Heart left ventricle (tissue), 16 donors: ENCODE measurements around the gene DAB1. TPM values are rescaled to one million over a fixed set of nuclear protein-coding genes. Genes with fewer than 3 reads are reported as not detected.

Experiments used
- ATAC-seq, 4 donors: fragments of 200-7000 bp; cut with Tn5 transposase; one replicate each; pipeline ENCODE4 v1.9.1; 2020 to 2022; ENCODE audit warnings: moderate library complexity in 4 of 4, mild to moderate bottlenecking in 3 of 4, moderate number of reproducible peaks in 1 of 4
- DNase-seq, 5 donors: peaks; one replicate each; pipeline ENCODE4 v3.0.0-alpha.2; 2020
- H3K27ac ChIP-seq, 12 donors: fragments of 200-600 bp; sonication (generic) in 4 of 12; one replicate each; pipeline versions ENCODE4 v1.5.0 to v1.8.0; 2016 to 2022; ENCODE audit warnings: mild to moderate bottlenecking in 2 of 12
- H3K27me3 ChIP-seq, 9 donors: fragments of 200-600 bp; sonication (generic) in 2 of 9; one replicate each; pipeline versions ENCODE4 v1.5.1 to v1.8.0; 2016 to 2022; ENCODE audit warnings: mild to moderate bottlenecking in 3 of 9
- H3K36me3 ChIP-seq, 9 donors: fragments of 200-600 bp; sonication (generic) in 2 of 9; one replicate each; pipeline versions ENCODE4 v1.5.0 to v1.8.0; 2018 to 2022; ENCODE audit warnings: mild to moderate bottlenecking in 2 of 9
- H3K4me1 ChIP-seq, 12 donors: fragments of 200-600 bp; sonication (generic) in 4 of 12; one replicate each; pipeline versions ENCODE4 v1.5.0 to v1.8.0; 2016 to 2022; ENCODE audit warnings: mild to moderate bottlenecking in 3 of 12
- H3K4me3 ChIP-seq, 12 donors: fragments of 200-600 bp; sonication (generic) in 4 of 12; one replicate each; pipeline versions ENCODE4 v1.5.0 to v1.8.0; 2017 to 2022; ENCODE audit warnings: mild to moderate bottlenecking in 9 of 12, moderate library complexity in 4 of 12
- H3K9me3 ChIP-seq, 12 donors: fragments of 200-600 bp; sonication (generic) in 4 of 12; one replicate each; pipeline versions ENCODE4 v1.5.0 to v1.8.0; 2016 to 2022; ENCODE audit warnings: mild to moderate bottlenecking in 1 of 12
- POLR2A ChIP-seq, 2 donors: fragments of 450-650 bp; IDR thresholded peaks; one replicate each; pipeline ENCODE4 v1.6.1; 2017; ENCODE audit warnings: antibody characterized with exemption in 2 of 2, mild to moderate bottlenecking in 2 of 2, moderate library complexity in 2 of 2
- WGBS, 4 donors: extraction: QIAGEN DNeasy Blood & Tissue Kit in 2 of 4; methylation state at CpG; one replicate each; pipeline versions ENCODE4 v1.1.5 to v1.1.7; 2013 to 2018; 5-methylcytosine and 5-hydroxymethylcytosine counted together
- intact Hi-C, 10 donors: fragments of 100-400 bp; cut with DNase I; formaldehyde crosslinking; loops; one replicate each; pipeline versions ENCODE4 v1.11.1 to v1.14.2; 2022
- polyA plus RNA-seq, 2 donors: library from polyadenylated mRNA; stranded (reverse); fragments of 200-250 nt; gene quantifications; one replicate each; pipeline ENCODE4 v1.2.3, GENCODE V29; 2013
- total RNA-seq, 9 donors: library from RNA; depleted of rRNA in 2 of 9; stranded (reverse); fragments of >200 nt in 2 of 9; fragmentation: NEBNext Ultra II Directional in 3 of 9; extraction: Animal tissue kit (Norgen Biotek cat#: 25700) in 3 of 9; gene quantifications; one replicate each; pipeline versions ENCODE4 v1.1.0 to v1.2.4, GENCODE V29; 2016 to 2023
- TF ChIP-seq, protein P1 (sequence below), 12 donors: fragments of 200-600 bp; sonication (generic) in 4 of 12; IDR thresholded peaks; one replicate each; pipeline versions ENCODE4 v1.5.0 to v1.8.0; 2018 to 2022; ENCODE audit warnings: antibody characterized with exemption in 12 of 12, mild to moderate bottlenecking in 5 of 12
- donor health status: ischemic (EF 13 %, LVEDD 7.1; RV severe dilation, severe dysfunction).
- donor health status: healthy with polysubstance abuse.
- donor health status: DM: no; HTN: yes; CAD: no.
- donor health status: DM: no; HTN: no; CAD: no.
- donor health status: ischemic (EF 25% LVEDD 6.9; RV normal size, moderate dysfunction).
- donor health status: ischemic (EF 25% LVEDD 5.7; RV mildly dilated, moderate dysfunction).
- donor health status: healthy.
- donor health status: DM: yes; HTN: yes; CAD: no.
- donor health status: ischemic (EF 35%, LVEDD 5.7; RV mildly dilated, moderate dysfunction).
- donor health status: nonischemic (EF 11% LVEDD 7.7; RV severe dilation, severe dysfunction).
- donor health status: DM: yes; HTN: yes; CAD: no.
- donor health status: PGD.
- donor health status: ischemic (EF 29% LVEDD 5.4; RV normal size, mild dysfunction).
- donor health status: nonischemic (EF 23%, LVEDD 6.1; RV moderate dilation, normal function).

The DAB1 gene
- total and polyA plus RNA-seq, 11 donors = 0.26 to 28.8 (median 5.2) TPM

DNA sequence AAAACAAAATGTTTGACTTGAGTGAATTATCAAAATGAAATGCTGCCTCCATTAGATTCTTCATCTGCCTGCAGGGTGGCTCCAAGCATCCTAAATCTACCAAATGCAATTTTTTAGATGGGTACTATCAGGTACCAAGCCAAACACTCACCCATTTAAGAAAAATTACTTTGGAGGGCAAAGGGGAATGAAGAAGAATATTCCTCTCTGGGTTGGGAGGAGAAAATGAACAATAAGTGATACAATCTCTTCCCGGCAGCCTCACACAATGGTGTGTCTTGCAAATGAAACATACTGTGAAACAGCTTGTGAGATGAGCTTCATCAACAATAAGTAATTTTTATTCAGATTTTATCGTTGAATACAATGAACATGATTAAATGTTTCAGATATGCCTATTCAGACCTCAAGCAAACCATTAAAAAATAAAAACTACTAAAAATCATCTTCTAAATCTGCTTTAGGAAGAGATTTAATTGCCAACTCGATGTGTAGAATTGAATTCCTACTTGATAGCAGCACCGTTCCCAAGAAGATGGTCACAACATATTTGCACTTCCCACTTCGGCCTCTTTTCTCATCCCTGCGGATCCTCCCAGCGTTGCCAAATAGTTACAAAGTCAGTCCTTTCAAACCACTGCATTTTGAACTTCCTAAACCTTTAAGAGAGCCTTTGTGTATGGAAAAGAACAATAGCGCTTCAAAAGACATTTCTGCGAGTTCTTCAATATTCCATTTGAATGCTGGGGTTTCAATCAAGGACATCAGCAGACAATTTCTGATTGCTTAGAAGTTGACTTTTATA is 2.7 kb downstream of the DAB1 start:
- peaks cover 0 to 28% (median 2%) of the 10 kb centered on the region in 12 donors for H3K4me1 ChIP-seq
- 24 to 51% (median 39%) methylated on average over 9 of the region's 9 CpGs for WGBS, 4 donors
- no peak overlapping the region for H3K4me3 ChIP-seq
- no peak for TF ChIP-seq POLR2A (IDR thresholded peaks at IDR 0.05)
- TF ChIP-seq, protein P1, sequence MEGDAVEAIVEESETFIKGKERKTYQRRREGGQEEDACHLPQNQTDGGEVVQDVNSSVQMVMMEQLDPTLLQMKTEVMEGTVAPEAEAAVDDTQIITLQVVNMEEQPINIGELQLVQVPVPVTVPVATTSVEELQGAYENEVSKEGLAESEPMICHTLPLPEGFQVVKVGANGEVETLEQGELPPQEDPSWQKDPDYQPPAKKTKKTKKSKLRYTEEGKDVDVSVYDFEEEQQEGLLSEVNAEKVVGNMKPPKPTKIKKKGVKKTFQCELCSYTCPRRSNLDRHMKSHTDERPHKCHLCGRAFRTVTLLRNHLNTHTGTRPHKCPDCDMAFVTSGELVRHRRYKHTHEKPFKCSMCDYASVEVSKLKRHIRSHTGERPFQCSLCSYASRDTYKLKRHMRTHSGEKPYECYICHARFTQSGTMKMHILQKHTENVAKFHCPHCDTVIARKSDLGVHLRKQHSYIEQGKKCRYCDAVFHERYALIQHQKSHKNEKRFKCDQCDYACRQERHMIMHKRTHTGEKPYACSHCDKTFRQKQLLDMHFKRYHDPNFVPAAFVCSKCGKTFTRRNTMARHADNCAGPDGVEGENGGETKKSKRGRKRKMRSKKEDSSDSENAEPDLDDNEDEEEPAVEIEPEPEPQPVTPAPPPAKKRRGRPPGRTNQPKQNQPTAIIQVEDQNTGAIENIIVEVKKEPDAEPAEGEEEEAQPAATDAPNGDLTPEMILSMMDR (IDR thresholded peaks at IDR 0.05) = no peak
- no peak for DNase-seq
- no peak overlapping the region for H3K27ac ChIP-seq
- intact Hi-C loops = loop anchor here in 7 of 10 donors (5.0 to 10.0 kb wide), 11 partner anchors 204 to 1124 kb away; partner anchors contain the start of gene OMA1 (in 2 of the 7)
- H3K27me3 ChIP-seq = peaks cover 0 to 70% (median 14%) of the 10 kb centered on the region in 9 donors
- H3K36me3 ChIP-seq = no peaks in the 10 kb centered on the region
- ATAC-seq = no peak
- no peaks in the 10 kb centered on the region for H3K9me3 ChIP-seq

DNA sequence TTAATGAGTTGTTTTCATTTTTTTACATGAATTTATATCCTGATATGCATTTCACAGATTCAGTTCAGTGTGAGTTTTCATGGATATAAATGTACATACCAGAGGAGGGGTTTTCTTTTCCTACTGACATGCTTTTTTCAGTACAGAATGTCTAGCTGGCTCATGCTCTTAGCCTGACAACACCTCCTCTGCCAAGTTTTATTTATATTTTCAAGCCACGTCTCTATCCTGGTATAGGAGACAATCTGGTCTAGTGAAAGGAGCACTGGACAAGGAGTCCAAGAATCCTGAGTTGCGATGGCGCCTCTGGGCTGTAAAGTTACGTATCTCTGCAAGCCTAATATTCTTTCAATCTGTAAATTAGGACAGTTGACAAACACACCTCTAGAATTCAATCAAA is 4.9 kb downstream of the DAB1 start:
- no peak overlapping the region for H3K4me3 ChIP-seq
- no peaks in the 10 kb centered on the region for H3K36me3 ChIP-seq
- ATAC-seq (no peak), DNase-seq (no peak)
- H3K9me3 ChIP-seq = no peaks in the 10 kb centered on the region
- intact Hi-C loops = no loop called here
- TF ChIP-seq, protein P1 (IDR thresholded peaks at IDR 0.05) = no peak
- no peak for TF ChIP-seq POLR2A (IDR thresholded peaks at IDR 0.05)
- peaks cover 0 to 20% (median 0%) of the 10 kb centered on the region in 12 donors for H3K4me1 ChIP-seq
- H3K27me3 ChIP-seq = peaks cover 0 to 55% (median 14%) of the 10 kb centered on the region in 9 donors
- H3K27ac ChIP-seq = no peak overlapping the region
- 75 to 78% (median 76%) methylated on average over 4 of the region's 4 CpGs for WGBS, 4 donors

DNA sequence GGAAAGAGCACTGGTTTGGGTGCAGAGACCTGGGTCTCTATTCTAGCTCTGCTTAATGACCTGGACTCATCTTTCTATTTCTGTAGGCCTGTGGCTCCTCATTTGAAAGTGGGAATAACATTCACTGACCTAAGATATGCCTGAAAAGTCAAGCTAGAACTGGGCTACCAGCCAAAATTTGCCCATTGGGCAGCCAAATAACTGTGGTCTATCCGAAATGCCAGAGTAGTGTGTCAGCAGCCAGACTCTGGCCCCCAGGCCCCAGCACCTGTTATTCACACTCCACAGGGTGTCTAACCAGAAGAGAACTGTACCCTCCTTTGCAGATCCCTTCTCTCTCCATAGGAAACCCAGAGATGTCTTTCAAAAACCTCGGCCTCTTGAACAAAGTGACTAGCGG is 12.6 kb downstream of the DAB1 start:
- no peak overlapping the region for H3K4me3 ChIP-seq
- H3K4me1 ChIP-seq = peaks cover 0 to 15% (median 0%) of the 10 kb centered on the region in 12 donors
- DNase-seq (peak in 4 of 5 donors; percentile 24 to 60 (median 39)), ATAC-seq (peak; percentile 45 to 81 (median 75))
- peaks cover 0 to 12% (median 6%) of the 10 kb centered on the region in 12 donors for H3K9me3 ChIP-seq
- no peaks in the 10 kb centered on the region for H3K27me3 ChIP-seq
- peak overlapping the region in 2 of 12 donors; percentile 33 to 56 for H3K27ac ChIP-seq
- intact Hi-C loops = no loop called here
- 66 to 82% (median 74%) methylated on average over 3 of the region's 3 CpGs for WGBS, 4 donors
- TF ChIP-seq, protein P1 (IDR thresholded peaks at IDR 0.05) = no peak
- no peak for TF ChIP-seq POLR2A (IDR thresholded peaks at IDR 0.05)
- no peaks in the 10 kb centered on the region for H3K36me3 ChIP-seq

DNA sequence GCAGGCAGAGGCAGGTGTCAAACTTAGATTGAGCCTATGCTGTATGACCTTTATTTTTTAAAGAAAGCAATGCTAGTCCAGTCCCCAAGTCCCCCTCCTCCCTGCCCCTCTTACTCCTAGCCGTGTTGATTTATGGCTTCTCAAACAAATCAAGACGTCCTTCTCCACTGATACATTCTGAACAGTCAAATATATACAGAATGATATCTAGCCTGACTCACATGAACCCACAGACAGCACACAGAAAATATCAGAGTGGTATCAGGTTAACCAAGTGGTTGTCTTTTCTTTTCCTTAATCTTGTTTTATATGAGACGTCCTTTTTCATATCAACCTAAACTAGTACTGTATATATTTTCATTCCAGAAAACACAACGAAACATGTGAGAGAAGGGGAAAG is 13.4 kb downstream of the DAB1 start:
- peak in 1 of 4 donors; percentile 11 for ATAC-seq
- peak overlapping the region in 2 of 12 donors; percentile 33 to 56 for H3K27ac ChIP-seq
- no peak for DNase-seq
- H3K27me3 ChIP-seq = no peaks in the 10 kb centered on the region
- intact Hi-C loops = no loop called here
- H3K4me1 ChIP-seq = peaks cover 0 to 15% (median 0%) of the 10 kb centered on the region in 12 donors
- no peak overlapping the region for H3K4me3 ChIP-seq
- H3K36me3 ChIP-seq = no peaks in the 10 kb centered on the region
- H3K9me3 ChIP-seq = peaks cover 0 to 12% (median 6%) of the 10 kb centered on the region in 12 donors
- TF ChIP-seq, protein P1 (IDR thresholded peaks at IDR 0.05) = no peak
- TF ChIP-seq POLR2A (IDR thresholded peaks at IDR 0.05) = no peak
- 58 to 73% (median 61%) methylated on average over 4 of the region's 4 CpGs for WGBS, 4 donors
